ENCODE measurements around the gene WDR26.

DNA sequence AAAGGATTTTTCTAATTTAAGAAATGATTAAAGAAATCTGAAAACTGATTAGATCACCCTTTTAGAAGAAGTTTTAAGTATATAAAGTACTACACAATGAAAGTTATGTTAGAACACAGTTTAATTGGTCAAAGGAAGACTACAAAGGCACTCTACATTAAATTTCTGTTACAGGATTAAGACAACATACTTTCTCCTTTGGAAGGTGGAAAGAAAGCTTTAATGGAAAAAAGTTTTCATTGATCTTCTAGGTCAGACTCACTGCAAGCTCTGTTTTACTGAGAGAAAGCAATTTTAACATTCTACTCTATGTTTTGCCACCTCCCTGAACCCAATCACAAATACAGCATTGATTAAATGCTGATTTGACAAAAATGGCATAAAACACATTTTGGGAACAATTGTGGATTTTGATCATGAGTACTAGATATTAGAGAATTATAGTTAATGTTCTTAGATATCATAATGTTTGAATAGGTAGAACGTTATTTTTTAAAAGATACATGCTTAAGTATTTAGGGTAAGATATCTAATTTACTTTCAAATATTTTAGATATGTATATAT, 32.0 kb downstream of the WDR26 start:
- TF ChIP-seq EP300 (IDR thresholded peaks at IDR 0.05) (no peak), CTCF (IDR thresholded peaks at IDR 0.05) (no peak), POLR2A (IDR thresholded peaks at IDR 0.05) (no peak)

Measured in tibial nerve (tissue), 4 donors.